Measurements from ENCODE around the gene C6orf52. TPM values are rescaled to one million over a fixed set of nuclear protein-coding genes. Genes with fewer than 3 reads are reported as not detected.

The C6orf52 gene
- total RNA-seq, 1 experiment from 2014 or later = 6.2 TPM

- ChIA-PET POLR2A (ENCODE audit: unreplicated experiment) (no interaction called here), CTCF (no interaction called here)
- intact Hi-C loops (cut with micrococcal nuclease; ENCODE audit: unreplicated experiment) = no loop called here
- H3K4me3 ChIP-seq = no peak overlapping the region
- no peak overlapping the region for H3K4me2 ChIP-seq
- H3K79me2 ChIP-seq (ENCODE audit: low read depth) = no peaks in the 10 kb centered on the region
- peaks cover 5% of the 10 kb centered on the region for H3K4me1 ChIP-seq (replicated peaks; ENCODE audit: insufficient read depth)
- no peaks in the 10 kb centered on the region for H4K20me1 ChIP-seq (ENCODE audit: insufficient read depth)
- no peak for DNase-seq
- no peaks in the 10 kb centered on the region for H3K27me3 ChIP-seq (ENCODE audit: insufficient read depth, low read depth)
- peaks cover 13% of the 10 kb centered on the region for H3F3A ChIP-seq (ENCODE audit: insufficient read depth, low read depth)
- no peak overlapping the region for H2AFZ ChIP-seq
- no peaks in the 10 kb centered on the region for H3K36me3 ChIP-seq (ENCODE audit: low read depth)
- no peaks in the 10 kb centered on the region for H3K9me2 ChIP-seq (ENCODE audit: insufficient read depth)
- no peaks in the 10 kb centered on the region for H3K9me3 ChIP-seq (ENCODE audit: insufficient read depth, low read depth)
- no peak for TF ChIP-seq EZH2 (IDR thresholded peaks at IDR 0.05; ENCODE audit: low read depth)
- TF ChIP-seq, protein P1, sequence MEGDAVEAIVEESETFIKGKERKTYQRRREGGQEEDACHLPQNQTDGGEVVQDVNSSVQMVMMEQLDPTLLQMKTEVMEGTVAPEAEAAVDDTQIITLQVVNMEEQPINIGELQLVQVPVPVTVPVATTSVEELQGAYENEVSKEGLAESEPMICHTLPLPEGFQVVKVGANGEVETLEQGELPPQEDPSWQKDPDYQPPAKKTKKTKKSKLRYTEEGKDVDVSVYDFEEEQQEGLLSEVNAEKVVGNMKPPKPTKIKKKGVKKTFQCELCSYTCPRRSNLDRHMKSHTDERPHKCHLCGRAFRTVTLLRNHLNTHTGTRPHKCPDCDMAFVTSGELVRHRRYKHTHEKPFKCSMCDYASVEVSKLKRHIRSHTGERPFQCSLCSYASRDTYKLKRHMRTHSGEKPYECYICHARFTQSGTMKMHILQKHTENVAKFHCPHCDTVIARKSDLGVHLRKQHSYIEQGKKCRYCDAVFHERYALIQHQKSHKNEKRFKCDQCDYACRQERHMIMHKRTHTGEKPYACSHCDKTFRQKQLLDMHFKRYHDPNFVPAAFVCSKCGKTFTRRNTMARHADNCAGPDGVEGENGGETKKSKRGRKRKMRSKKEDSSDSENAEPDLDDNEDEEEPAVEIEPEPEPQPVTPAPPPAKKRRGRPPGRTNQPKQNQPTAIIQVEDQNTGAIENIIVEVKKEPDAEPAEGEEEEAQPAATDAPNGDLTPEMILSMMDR (conservative IDR thresholded peaks at IDR 0.05) = no peak
- no peak overlapping the region for H3K27ac ChIP-seq
- BruUV-seq (replicated peaks) = no TSS peak
Observed at GRCh38 chr6:10730254-10730653, 35.8 kb upstream of the C6orf52 start.

DNA sequence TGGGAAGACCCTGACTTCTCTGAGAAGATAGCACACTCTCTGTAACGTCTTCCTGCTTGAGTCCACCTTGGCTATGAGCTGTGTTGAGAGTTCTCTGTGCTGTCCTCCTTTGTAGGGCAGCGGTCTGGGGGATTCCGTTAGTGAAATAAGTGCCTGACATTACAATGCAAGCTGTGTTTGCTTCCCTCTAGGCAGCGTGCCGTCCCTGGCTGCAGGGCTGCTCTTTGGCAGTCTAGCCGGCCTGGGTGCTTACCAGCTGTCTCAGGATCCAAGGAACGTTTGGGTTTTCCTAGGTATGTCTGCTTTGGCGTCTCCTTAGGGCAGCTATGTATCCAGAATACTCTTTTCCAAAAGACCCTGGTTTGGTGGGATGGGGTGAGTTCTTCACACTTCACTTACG lies 31.3 kb upstream of the C6orf52 start:
- Histone ChIP-seq H3K4me1 (replicated peaks; ENCODE audit: insufficient read depth) (0 out of 2 replicates have a peak, but pooled peaks cover 10% of the 10 kb centered on the region), H3K4me2 (no peak overlapping the region), H3K27me3 (ENCODE audit: insufficient read depth, low read depth) (no peaks in the 10 kb centered on the region), H4K20me1 (ENCODE audit: insufficient read depth) (no peaks in the 10 kb centered on the region), H3K79me2 (ENCODE audit: low read depth) (peaks cover 14% of the 10 kb centered on the region), H3K9me2 (ENCODE audit: insufficient read depth) (no peaks in the 10 kb centered on the region), H3K4me3 (no peak overlapping the region), H3K9me3 (ENCODE audit: insufficient read depth, low read depth) (no peaks in the 10 kb centered on the region), H2AFZ (no peak overlapping the region), H3K36me3 (ENCODE audit: low read depth) (no peaks in the 10 kb centered on the region), H3K27ac (no peak overlapping the region), H3F3A (ENCODE audit: insufficient read depth, low read depth) (peaks cover 10% of the 10 kb centered on the region; the same call in 1 of the 2 replicates)
- intact Hi-C loops (cut with micrococcal nuclease; ENCODE audit: unreplicated experiment) = loop anchor here (10.0 kb wide), 1 partner anchor 211 kb away; no protein-coding TSS in a partner anchor
- no peak for DNase-seq
- POLR2A ChIA-PET (ENCODE audit: unreplicated experiment) = no interaction called here
- no peak for TF ChIP-seq EZH2 (IDR thresholded peaks at IDR 0.05; ENCODE audit: low read depth)
- TF ChIP-seq, protein P1 (conservative IDR thresholded peaks at IDR 0.05) = no peak
- BruUV-seq (replicated peaks) = no TSS peak
- CTCF ChIA-PET = no interaction called here

GRCh38 chr6:10725044-10725443 lies 30.6 kb upstream of the C6orf52 start:
- Histone ChIP-seq H4K20me1 (ENCODE audit: insufficient read depth) (no peaks in the 10 kb centered on the region), H3K27ac (no peak overlapping the region), H3K4me2 (no peak overlapping the region), H3F3A (ENCODE audit: insufficient read depth, low read depth) (peaks cover 10% of the 10 kb centered on the region; the same call in 1 of the 2 replicates), H3K36me3 (ENCODE audit: low read depth) (no peaks in the 10 kb centered on the region), H3K27me3 (ENCODE audit: insufficient read depth, low read depth) (no peaks in the 10 kb centered on the region), H3K4me1 (replicated peaks; ENCODE audit: insufficient read depth) (0 out of 2 replicates have a peak, but pooled peaks cover 10% of the 10 kb centered on the region), H3K79me2 (ENCODE audit: low read depth) (peaks cover 14% of the 10 kb centered on the region), H3K9me3 (ENCODE audit: insufficient read depth, low read depth) (no peaks in the 10 kb centered on the region), H3K9me2 (ENCODE audit: insufficient read depth) (no peaks in the 10 kb centered on the region), H3K4me3 (no peak overlapping the region), H2AFZ (no peak overlapping the region)
- no TSS peak for BruUV-seq (replicated peaks)
- TF ChIP-seq, protein P1 (conservative IDR thresholded peaks at IDR 0.05) = no peak
- no peak for TF ChIP-seq EZH2 (IDR thresholded peaks at IDR 0.05; ENCODE audit: low read depth)
- POLR2A ChIA-PET (ENCODE audit: unreplicated experiment) = no interaction called here
- CTCF ChIA-PET = interaction anchor here (0.5 kb wide), 1 partner anchor 63 kb away, joined by 4 read pairs; no protein-coding TSS in a partner anchor
- DNase-seq = no peak
- intact Hi-C loops (cut with micrococcal nuclease; ENCODE audit: unreplicated experiment) = loop anchor here (10.0 kb wide), 1 partner anchor 210 kb away; no protein-coding TSS in a partner anchor

All from PC-9 (cell line).